Right hindlimb (tissue), 1 donor: Measurements from ENCODE around the gene ZNF384.
"Not testable (repeated sequence)": the region's sequence is repeated elsewhere in the genome, so short reads cannot be mapped to it uniquely, and the experiment has no call there.

Experiments
- DNase-seq: peaks from one replicate; pipeline ENCODE4 v3.0.0-alpha.2; 2018

The ZNF384 gene

DNA sequence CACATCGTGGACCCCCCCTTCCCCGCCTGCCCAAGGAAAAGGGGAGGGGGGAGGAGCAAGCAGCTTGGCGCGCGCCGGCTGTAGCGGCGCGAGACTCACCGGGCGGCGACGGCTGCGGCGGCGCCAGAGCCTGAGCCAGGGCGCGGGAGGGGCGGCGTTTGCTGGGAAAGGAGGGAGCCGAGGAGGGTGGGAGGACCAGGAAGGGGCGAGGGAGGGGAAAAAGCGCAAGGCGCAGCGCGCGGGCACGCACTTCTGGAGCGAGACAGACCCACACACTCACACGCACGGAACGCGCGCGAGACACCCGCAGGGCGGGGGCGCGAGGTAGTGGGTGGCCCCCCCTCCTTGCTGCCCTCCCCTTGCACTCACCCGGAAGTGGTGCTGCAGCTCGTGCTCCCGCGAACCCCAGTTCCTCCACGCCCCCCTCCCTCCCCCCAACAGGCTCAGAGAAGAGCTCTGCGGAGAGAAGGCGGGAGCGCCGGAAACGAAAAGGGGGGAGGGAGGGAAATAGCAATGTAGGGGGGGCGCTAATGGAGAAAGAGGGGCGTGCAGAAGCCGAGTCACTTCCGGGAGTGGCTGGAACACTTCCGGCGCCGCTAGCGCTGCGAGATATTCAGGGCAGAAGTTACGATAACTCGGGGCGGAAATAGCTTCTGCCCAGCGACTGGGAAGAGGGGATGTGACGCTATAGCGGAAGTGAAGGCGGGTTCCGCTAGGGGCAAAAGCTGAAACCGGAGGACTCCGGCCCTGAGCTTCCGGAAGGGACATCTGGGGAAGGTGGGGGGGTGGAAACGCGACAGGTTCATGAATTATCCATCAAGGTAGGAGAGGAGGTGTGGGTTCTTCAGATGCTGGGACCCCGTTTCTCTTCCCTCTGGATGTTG lies at the start of gene ZNF384:
ZNF384 (minus strand) TSS at position 377 of the 884 bp plus-strand sequence. CDS start 9,855 bp downstream, outside the sequence.
- peak; percentile 99 for DNase-seq

DNA sequence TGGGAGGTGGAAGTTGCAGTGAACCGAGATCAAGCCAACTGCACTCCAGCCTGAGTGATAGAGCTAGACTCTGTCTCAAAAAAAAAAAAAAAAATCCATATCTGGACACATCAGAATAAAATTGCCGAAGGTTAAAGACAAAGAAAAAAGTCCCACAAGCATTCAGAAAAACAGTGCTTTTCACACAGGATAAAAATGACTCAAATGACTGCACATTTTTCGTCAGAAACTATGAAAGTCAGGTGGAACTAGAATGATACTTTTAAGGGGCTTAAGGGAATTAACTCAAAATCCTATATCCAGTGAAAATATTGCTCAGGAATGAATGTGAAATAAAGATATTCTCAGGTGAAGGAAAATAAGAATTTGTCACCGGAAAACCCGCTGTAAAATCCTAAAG lies 47.6 kb upstream of the ZNF384 start:
- DNase-seq: no peak

DNA sequence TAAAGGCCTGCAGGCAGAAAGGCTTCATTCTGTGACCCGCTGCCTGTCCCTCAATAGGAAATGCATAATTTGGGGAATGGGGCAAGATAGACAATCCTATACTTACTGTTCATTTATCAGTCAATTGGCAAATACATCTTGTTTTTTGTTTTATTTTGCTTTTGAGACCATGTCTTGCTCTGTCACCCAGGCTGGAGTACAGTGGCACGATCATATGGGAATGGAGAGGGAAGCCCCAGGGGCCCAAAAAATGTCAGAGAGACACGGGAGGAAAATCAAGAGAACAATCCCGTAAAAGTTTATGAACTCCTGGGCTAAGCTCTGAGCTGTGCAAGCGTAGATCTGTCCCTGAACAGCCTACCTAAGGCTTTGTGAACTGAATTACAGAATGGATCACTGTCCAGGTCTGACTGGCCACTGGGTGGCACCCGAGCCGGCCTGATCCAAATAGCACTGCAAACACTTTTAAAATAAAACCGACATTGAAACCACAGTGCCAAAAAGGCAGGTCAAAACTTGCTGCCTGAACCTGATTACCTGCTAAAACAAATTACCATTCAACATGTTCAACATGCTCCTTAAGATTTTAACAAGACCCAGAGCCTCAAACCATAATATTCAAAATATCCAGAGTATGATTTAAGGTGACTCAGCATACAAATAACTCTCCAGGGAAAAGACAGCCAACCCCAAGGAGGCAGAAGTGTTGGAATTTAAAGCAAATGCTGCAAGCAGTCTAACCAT lies 46.4 kb upstream of the ZNF384 start:
- peak; percentile 65 for DNase-seq

DNA sequence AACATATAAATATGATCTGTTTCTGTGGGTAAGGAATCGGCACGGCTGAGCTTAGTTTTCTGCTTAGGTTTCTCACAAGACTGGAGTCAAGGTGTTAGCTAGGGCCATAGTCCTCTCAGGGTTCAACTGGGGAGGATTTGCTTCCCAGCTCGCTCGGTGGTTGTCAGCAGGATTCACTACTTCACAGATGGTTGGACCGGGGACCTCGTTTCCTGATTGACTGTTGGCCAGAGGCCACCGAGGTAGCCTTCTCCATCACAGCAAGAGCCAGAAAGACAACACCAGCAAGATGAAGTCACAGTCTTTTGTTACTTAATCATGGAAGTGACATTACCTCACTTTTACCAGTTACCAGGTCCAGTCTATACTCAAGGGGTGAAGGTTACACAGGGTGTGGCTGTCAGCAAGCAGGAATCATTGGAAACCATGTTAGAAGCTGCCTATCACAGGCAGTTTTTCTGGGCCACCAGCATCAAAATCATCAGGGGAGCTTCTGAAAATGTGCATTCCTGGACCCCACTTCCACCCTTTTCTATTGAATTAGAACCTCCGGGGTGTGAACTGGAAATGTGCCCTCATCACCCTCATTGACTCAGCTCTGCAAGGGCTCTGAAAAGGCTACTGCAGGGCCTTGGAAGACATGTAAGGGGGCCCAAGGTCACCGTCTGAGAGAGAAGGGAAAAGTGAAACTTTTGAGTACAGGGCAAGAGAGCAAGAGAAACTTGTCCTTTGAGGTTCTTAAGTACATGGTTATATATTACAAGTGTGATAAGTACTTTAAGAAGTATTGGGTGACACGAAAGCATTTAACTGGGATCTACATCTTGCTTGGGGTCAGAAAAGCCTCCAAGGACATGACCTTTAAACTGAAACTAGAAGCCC lies 45.6 kb upstream of the ZNF384 start:
- no peak for DNase-seq

DNA sequence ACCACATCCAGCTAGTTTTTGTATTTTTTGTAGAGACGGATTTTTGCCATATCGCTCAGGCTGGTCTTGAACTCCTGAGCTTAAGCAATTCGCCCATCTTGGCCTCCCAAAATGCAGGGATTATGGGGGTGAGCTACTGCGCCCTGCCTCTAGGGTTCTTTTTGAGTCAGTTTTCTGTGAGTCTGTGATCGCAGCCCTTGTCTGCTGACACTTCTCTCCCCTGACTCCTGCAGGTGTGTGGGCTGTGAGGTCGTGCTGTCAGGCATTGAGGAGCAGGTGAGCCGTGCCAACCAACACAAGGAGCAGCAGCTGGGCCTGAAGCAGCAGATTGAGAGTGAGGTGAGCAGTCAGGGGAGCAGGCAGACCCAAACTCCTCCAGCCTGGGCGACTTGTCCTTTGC lies 41.0 kb upstream of the ZNF384 start:
- DNase-seq: no peak

DNA sequence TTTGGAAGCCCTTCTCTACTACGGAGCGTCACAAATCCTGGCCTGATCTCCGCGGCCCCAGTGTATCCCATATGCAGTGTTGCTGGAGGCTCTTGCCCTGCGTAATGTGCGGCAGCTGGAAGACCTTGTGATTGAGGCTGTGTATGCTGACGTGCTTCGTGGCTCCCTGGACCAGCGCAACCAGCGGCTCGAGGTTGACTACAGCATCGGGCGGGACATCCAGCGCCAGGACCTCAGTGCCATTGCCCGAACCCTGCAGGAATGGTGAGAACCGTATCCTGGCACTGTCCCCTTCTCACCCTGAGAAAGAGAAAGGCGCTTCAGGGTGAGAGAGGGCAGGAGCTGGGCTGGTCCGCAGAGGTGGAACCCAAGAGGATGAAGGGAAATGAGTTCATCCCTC lies 40.0 kb upstream of the ZNF384 start:
- DNase-seq: no peak

DNA sequence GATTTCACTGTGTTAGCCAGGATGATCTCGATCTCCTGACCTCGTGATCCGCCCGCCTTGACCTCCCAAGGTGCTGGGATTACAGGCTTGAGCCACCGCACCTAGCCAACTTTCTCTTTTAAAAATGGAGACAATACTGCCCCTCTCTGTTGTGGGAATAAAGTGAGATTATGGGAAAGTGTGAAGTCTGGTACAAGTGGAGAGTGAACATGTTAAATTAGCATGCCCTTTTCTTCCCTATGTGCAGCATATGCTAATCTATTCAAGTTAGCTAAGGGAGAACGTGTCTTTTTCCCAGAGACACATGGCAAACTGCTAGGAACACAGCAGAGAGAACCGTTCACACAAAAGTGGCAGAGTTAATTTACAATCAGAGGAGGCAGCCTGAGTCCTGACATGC lies 36.2 kb upstream of the ZNF384 start:
- no peak for DNase-seq

DNA sequence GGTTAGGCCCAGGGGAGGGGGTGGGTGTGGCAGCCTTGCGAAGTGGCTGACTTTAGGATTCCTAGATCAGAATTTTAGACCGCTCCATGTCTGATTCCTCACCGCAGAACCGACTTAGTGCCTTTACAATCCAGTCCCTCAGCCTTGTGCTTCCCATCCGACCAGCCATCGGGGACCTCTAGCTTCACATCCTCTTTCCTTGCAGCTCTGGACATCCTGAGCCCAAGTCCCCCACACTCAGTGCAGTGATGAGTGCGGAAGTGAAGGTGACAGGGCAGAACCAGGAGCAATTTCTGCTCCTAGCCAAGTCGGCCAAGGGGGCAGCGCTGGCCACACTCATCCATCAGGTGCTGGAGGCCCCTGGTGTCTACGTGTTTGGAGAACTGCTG lies 35.2 kb upstream of the ZNF384 start:
- no peak for DNase-seq

DNA sequence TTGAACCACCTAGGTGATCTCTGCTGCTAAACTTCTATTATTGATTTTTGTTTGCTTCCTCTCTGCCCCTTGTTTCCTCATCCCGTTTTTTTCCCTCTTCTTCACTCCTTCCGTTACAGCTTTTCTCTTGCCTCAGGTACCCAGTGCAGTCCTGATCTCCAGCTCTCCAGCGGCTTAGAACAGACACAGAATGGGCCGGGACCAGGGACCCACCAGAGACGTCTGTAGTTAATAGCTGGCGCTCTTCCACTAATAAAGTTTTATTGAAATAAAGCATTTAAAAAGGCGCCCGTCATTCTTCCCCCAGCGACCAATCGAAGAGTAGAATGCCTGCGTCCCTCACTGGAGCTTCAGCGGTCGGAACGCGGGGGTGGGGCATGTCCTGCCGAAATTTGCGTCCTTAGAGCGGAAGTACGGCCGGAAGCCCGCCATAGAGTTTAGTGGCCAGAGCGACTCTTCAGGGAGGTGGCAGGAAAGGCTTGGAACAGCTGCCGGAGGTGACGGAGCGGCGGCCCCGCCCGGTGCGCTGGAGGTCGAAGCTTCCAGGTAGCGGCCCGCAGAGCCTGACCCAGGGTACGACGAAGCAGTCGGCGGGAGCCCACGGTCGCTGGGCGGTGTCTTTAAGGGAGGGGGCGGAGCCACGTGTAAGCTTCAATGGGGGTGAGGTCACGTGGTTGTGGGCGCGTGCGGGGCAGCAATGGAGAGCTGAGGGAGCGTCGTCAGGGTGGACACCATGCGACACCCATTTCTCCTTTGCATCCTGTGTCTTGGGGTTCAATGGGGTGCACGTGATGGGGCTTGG lies 34.6 kb upstream of the ZNF384 start, which contains the start of gene COPS7A:
COPS7A (plus strand) TSS at position 440 of the 802 bp plus-strand sequence. CDS start 611 bp downstream, outside the sequence.
- peak; percentile 98 for DNase-seq

DNA sequence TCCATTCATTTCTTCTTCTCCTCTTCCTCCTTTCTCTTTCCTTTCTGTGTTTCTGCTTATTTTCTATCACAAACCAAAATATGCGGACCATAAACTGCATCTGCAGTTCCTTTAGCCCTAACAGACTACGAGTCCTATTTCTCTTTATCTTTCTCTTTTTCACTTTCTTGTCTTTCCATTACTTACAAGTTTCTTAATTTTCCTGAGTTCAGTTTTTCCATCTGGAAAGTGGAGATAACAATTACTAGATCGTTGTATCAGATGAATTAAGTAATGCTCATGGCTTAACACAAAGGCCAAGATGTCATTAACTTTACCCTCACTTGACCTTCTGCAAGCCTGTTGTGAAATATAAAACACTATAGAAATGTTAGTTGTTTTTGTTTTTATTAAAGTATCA lies 33.7 kb upstream of the ZNF384 start:
- DNase-seq: no peak

DNA sequence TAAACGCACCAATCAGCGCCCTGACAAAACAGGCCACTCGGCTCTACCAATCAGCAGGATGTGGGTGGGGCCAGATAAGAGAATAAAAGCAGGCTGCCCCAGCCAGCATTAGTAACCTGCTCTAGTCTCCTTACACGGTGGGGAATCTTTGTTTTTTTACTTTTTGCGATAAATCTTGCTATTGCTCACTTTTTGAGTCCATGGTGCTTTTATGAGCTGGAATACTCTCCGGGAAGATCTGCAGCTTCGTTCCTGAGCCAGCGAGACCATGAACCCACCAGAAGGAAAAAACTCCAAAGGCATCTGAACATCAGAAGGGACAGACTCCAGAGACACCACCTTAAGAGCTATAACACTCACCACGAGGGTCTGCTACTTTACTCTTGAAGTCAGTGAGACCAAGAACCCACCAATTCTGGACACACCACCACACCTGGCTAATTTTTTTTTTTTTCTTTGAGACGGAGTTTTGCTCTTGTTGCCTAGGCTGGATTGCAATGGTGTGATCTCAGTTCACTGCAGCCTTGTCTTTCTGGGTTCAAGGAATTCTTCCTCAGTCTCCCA lies 27.8 kb upstream of the ZNF384 start:
- no peak for DNase-seq

DNA sequence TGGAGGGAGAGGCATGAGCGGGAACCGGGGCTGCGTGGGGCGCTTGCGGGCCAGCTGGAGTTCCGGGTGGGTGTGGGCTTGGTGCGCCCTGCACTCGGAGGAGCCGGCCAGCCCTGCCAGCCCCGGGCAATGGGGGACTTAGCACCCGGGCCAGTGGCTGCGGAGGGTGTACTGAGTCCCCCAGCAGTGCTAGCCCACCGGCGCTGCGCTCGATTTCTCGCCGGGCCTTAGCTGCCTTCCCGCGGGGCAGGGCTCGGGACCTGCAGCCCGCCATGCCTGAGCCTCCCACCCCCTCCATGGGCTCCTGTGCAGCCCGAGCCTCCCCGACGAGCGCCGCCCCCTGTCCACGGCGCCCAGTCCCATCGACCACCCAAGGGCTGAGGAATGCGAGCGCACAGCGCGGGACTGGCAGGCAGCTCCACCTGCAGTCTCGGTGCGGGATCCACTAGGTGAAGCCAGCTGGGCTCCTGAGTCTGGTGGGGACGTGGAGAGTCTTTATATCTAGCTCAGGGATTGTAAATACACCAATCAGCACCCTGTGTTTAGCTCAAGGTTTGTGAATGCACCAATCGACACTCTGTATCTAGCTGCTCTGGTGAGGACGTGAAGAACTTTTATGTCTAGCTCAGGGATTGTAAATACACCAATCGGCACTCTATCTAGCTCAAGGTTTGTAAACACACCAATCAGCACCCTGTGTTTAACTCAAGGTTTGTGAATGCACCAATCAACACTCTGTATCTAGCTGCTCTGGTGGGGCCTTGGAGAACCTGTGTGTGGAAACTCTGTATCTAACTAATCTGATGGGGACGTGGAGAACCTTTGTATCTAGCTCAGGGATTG lies 27.1 kb upstream of the ZNF384 start:
- not testable (repeated sequence) for DNase-seq

DNA sequence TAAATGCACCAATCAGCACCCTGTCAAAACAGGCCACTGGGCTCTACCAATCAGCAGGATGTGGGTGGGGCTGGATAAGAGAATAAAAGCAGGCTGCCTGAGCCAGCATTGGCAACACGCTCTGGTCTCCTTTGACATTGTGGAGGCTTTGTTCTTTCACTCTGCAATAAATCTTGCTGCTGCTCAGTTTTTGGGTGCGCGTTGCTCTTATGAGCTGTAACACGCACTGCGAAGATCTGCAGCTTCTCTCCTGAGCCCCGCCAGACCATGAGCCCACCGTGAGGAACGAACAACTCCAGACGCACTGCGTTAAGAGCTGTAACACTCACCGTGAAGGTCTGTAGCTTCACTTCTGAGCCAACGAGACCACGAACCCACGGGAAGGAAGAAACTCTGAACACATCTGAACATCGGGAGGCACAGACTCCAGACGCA lies 19.8 kb upstream of the ZNF384 start:
- no peak for DNase-seq

DNA sequence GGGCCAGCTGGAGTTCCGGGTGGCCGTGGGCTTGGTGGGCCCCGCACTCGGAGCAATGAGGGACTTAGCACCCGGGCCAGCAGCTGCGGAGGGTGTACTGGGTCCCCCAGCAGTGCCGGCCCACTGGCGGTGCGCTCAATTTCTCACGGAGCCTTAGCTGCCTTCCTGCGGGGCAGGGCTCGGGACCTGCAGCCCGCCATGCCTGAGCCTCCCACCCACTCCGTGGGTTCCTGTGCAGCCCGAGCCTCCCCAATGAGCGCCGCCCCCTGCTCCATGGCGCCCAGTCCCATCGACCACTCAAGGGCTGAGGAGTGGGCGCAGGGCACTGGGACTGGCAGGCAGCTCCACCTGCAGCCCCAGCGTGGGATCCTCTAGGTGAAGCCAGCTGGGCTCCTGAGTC lies 19.2 kb upstream of the ZNF384 start:
- DNase-seq: not testable (repeated sequence)

DNA sequence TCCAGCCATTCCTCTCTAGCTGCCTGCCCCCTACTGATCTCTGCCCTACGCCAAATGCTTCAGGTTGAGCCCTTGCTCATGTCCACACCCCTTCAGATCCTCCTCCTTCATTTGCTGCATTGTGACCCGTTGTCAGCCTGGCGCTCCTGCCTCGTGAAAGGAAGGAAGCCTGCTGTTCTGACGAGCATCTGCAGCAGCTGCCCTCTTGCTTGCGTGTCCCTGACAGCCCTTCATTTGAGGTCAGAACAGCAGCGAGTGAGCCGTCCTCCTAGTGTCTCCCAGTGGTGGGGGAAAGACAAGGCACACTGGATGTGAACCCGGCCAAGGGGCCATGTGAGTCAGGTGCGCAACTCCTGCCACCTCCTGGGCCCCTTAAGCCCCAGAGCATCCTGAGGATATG lies 14.5 kb upstream of the ZNF384 start:
- DNase-seq: no peak

DNA sequence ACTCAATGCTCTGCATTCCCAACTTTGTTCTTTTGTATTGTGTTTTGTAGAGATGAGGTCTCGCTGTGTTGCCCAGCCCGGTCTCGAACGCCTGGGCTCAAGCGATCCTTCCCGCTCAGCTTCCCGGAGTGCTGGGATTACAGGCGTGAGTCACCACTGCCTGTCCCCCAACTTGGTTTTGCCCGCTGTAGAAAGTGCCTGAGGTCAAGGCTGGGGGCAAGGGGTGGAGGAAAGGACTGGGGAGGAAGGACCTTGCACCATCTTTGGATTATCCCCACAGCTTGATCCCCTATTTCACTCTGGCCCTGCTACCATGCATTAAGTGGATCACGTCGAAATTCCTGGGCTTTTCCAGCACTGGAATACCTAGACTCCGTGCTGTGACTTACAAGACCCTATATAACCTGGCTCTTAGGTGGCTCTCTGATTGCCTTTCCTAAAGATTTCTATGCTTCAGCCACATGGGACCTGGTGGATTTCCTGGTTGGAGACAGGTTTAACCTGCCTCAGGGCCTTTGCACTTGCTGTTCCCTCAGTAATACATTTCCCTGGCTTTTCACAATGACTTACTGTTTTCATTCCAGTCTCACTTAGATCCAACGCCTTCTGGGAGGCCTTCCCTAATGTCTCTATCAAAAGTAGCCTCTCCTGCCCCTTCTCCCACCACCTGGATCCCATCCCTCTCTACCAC lies 12.0 kb upstream of the ZNF384 start:
- DNase-seq: no peak

DNA sequence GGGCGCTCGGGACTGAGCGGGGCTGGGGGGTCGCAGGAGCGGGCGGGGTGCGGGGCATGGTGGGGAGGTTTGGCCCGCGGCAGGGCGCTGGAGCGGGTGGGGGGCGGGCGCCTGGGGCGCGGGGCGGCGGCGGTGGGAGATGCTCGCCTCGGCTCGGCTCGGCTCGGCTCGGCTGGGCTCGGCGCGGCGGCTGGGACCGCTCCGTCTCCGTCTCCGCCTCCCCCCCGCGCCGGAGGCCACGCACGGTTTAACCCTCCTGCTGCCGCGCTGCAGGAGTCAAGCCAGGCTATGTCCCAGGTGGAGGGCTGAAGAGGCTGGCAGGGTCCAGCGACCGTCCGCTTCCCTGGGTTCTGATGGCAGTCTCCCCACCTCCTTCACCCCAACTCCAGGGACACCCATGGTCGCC lies 11.5 kb upstream of the ZNF384 start, which contains the start of gene PIANP:
PIANP (minus strand) TSS at position 170 of the 406 bp plus-strand sequence. CDS start 2,754 bp downstream, outside the sequence.
- DNase-seq: peak; percentile 79

DNA sequence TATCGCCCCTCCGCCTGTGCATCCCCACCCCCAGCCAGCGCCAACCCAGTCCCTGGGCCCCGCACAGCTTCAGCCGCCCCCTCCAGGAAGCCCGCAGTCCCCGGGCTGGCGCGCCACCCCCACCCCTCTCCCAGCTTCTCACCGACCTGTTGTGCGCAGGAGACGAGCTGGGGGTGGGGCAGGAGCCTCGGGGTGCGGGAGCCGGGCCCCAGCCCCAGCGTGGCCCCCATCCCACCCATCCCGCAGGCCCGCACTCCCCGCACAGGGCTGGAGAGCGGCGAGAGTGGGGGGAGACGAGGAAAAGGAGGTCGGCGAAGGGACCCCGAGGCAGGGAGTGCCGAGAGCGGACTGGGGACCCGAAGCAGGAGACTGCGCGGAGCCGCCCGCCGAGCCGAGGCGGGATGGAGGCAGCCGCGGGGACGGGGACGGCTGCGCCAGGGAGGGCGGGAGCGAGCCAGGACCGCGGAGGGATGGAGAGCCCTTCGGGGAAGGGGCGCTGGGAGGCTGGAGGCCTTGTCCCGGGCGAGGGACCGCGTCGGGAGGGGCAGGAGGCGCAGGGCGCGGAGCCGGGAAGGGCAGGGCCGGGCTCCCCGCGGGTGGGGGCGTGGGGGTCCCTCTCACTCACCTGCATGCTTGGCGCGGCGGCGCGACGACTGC lies 10.9 kb upstream of the ZNF384 start:
- DNase-seq: peak; percentile 51

DNA sequence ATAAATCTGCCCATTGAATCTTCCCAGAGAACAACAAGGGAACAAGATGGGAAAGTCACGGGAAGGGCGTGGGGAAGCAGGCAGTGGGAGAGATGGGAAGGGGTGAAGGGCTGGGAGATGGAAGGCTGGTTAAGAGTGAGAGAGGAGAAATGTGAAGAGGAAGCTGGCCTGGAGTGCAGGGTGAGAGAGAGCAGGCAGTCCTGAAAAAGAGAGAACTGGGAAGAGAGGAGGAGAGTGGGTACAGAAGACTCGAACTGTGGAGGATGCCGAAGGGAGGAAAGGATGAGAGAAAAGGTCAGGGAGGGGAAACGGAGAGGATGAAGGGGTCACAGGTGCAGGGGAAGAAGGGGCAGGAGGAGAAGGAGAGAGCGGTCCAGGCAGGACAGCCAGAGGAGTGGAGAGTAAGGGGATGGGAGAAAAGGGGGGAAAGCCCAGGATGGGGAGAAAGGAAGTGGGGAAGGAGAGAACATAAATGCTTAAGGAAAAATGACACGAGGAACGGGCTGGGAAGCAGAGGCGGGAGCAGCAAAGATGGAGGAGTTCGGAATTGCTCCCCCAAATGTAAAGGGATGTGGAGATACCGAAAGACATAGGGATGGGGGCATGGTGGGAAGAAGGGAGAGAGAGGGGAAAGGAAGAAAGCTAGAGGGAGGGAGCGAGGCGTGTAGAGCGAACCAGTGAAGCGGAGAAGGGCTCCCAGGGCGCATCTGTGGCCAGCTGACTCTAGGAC lies 10.2 kb upstream of the ZNF384 start:
- no peak for DNase-seq
